KMS-11 (cell line): ENCODE measurements around the gene SNCA.

Source experiments
- H2AFZ ChIP-seq: fragments of 200-600 bp; sonication (generic); 2 replicates; pipeline ENCODE4 v1.6.1; 2016; ENCODE audit warnings: antibody characterized with exemption, mixed run types, low read depth
- H3K27ac ChIP-seq: fragments of 200-600 bp; sonication (generic); 2 replicates; pipeline ENCODE4 v1.6.1; 2016; ENCODE audit warnings: mild to moderate bottlenecking, mixed run types
- H3K27me3 ChIP-seq: fragments of 200-600 bp; sonication (generic); 2 replicates; pipeline ENCODE4 v1.6.1; 2017; ENCODE audit warnings: mild to moderate bottlenecking, low read depth, mixed run types, moderate library complexity; ENCODE audit not compliant: insufficient read depth
- H3K36me3 ChIP-seq: fragments of 200-600 bp; sonication (generic); 2 replicates; pipeline ENCODE4 v1.6.1; 2017; ENCODE audit warnings: mild to moderate bottlenecking, mixed run types; ENCODE audit not compliant: insufficient read depth
- H3K4me1 ChIP-seq: fragments of 200-600 bp; sonication (generic); 2 replicates; pipeline ENCODE4 v1.6.1; 2016; ENCODE audit warnings: mild to moderate bottlenecking, low read depth, mixed run types; ENCODE audit not compliant: poor library complexity, severe bottlenecking
- H3K4me2 ChIP-seq: fragments of 200-600 bp; sonication (generic); 2 replicates; pipeline ENCODE4 v1.7.0; 2016; ENCODE audit warnings: mild to moderate bottlenecking, mixed run types
- H3K4me3 ChIP-seq: fragments of 200-600 bp; sonication (generic); IDR thresholded peaks from 2 replicates; pipeline ENCODE4 v1.6.1; 2017; ENCODE audit warnings: low read depth, low read length, mixed read lengths; ENCODE audit not compliant: insufficient read depth
- H3K79me2 ChIP-seq: fragments of 200-600 bp; sonication (generic); 2 replicates; pipeline ENCODE4 v1.6.1; 2016; ENCODE audit warnings: low read depth, mixed run types; ENCODE audit not compliant: insufficient read depth
- H3K9ac ChIP-seq: fragments of 200-600 bp; sonication (generic); 2 replicates; pipeline ENCODE4 v1.6.1; 2016; ENCODE audit warnings: mild to moderate bottlenecking, mixed run types
- H4K20me1 ChIP-seq: fragments of 200-600 bp; sonication (generic); 2 replicates; pipeline ENCODE4 v1.6.1; 2016; ENCODE audit warnings: mild to moderate bottlenecking, mixed run types; ENCODE audit not compliant: insufficient read depth
- TF ChIP-seq, protein P1 (sequence below): fragments of 200-600 bp; sonication (generic); conservative IDR thresholded peaks from 2 replicates; pipeline ENCODE4 v1.6.1; 2017; ENCODE audit warnings: low read depth, mild to moderate bottlenecking, antibody characterized with exemption, low read length, moderate library complexity, mixed read lengths

The SNCA gene

DNA sequence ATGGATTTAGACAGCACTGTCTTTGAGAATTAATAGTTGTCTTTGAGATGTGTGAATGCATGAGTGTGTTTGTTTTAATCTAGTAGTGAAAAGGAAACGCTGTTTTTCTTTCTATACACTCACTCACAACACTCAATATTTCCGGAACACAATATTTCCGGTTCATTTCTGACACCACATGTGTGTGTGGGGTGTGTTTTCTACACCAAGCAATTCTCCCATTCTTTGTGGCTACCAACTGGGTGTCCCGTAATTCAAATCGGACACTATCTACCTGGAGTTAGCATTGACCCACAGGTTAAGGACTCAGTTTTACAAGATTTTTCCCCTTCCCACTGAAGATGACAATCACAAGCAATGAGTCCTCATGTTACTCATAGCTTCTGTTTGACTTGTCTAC lies 113.9 kb downstream of the SNCA start:
- Histone ChIP-seq H4K20me1 (no peaks in the 10 kb centered on the region), H3K9ac (no peak overlapping the region), H3K4me3 (no peak overlapping the region), H3K27ac (no peak overlapping the region), H3K79me2 (no peaks in the 10 kb centered on the region), H3K27me3 (no peaks in the 10 kb centered on the region), H2AFZ (no peak overlapping the region), H3K4me1 (no peaks in the 10 kb centered on the region), H3K4me2 (no peak overlapping the region), H3K36me3 (no peaks in the 10 kb centered on the region)
- TF ChIP-seq, protein P1, sequence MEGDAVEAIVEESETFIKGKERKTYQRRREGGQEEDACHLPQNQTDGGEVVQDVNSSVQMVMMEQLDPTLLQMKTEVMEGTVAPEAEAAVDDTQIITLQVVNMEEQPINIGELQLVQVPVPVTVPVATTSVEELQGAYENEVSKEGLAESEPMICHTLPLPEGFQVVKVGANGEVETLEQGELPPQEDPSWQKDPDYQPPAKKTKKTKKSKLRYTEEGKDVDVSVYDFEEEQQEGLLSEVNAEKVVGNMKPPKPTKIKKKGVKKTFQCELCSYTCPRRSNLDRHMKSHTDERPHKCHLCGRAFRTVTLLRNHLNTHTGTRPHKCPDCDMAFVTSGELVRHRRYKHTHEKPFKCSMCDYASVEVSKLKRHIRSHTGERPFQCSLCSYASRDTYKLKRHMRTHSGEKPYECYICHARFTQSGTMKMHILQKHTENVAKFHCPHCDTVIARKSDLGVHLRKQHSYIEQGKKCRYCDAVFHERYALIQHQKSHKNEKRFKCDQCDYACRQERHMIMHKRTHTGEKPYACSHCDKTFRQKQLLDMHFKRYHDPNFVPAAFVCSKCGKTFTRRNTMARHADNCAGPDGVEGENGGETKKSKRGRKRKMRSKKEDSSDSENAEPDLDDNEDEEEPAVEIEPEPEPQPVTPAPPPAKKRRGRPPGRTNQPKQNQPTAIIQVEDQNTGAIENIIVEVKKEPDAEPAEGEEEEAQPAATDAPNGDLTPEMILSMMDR = no peak

DNA sequence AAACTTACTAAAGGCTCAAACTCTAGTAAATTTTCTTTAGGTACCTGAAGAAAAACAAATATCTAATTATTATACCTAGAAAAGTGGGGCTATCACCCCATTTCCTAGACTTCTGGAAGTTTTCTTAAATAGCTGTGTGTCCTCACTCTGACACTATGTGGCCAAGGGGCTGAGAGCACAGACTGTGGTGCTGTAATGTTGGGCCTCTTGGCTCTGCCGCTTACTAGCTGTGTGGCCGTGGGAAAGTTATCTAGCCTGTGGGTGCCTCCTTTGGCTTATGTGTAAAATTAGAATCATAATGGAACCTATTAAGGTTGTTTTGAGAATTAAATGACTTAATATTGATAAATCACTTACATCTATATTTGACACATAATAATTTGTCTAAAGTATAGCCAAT lies 114.4 kb downstream of the SNCA start:
- TF ChIP-seq, protein P1 = no peak
- H3K4me2 ChIP-seq = no peak overlapping the region
- no peaks in the 10 kb centered on the region for H3K27me3 ChIP-seq
- H3K79me2 ChIP-seq = no peaks in the 10 kb centered on the region
- H3K27ac ChIP-seq = no peak overlapping the region
- no peaks in the 10 kb centered on the region for H3K4me1 ChIP-seq
- no peaks in the 10 kb centered on the region for H4K20me1 ChIP-seq
- no peak overlapping the region for H3K9ac ChIP-seq
- H2AFZ ChIP-seq = no peak overlapping the region
- H3K4me3 ChIP-seq = no peak overlapping the region
- H3K36me3 ChIP-seq = no peaks in the 10 kb centered on the region

DNA sequence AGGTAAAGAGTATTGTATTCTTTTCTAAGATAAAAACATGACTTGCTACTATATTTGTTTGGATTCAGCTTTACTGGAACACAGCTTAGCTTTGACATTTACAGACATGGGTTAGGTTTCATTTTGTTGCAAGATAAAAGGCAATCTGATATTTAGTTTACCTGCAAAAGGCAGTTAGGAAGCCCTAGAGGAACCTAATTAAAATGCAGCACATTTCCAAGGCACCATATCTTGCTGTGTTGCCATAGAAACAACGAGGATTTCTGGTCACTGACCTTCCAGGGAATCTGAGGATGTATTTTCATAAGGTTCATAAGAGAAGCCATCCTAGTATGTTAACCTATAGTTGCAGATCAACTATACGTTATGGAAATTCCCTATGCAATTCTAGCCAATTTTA lies 116.0 kb downstream of the SNCA start:
- Histone ChIP-seq H3K4me1 (no peaks in the 10 kb centered on the region), H3K9ac (no peak overlapping the region), H3K79me2 (no peaks in the 10 kb centered on the region), H3K4me2 (no peak overlapping the region), H3K4me3 (no peak overlapping the region), H3K27me3 (no peaks in the 10 kb centered on the region), H2AFZ (no peak overlapping the region), H4K20me1 (no peaks in the 10 kb centered on the region), H3K27ac (no peak overlapping the region), H3K36me3 (no peaks in the 10 kb centered on the region)
- TF ChIP-seq, protein P1 = no peak

DNA sequence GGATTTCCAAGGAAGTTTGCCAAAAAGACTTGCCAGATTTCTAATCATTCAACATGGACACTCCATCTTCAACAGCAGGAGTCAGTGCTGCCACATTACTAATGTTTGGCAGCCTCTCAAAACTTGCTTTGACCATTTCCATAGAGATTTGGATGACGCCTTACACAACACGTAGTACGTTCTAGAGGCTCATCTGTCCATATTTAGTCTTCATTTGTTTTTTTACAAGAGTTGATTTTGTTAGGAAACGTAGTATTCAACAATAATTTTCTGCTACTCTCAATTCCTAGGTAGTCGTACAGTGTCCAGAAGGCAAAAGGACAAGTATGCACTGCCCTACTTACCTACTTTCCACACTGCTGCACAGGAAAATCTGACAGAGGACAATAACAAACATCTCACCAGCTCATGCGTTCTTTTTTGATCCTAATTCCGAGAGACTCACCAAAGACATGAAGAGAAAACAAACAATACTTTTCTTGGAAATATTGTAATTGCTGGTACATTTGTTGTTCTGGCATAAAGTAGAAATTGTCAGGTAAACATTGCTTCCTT lies 117.3 kb downstream of the SNCA start:
- no peak overlapping the region for H3K9ac ChIP-seq
- no peaks in the 10 kb centered on the region for H4K20me1 ChIP-seq
- no peaks in the 10 kb centered on the region for H3K36me3 ChIP-seq
- H3K27me3 ChIP-seq = no peaks in the 10 kb centered on the region
- H3K4me1 ChIP-seq = no peaks in the 10 kb centered on the region
- no peak overlapping the region for H3K4me2 ChIP-seq
- H3K79me2 ChIP-seq = no peaks in the 10 kb centered on the region
- no peak overlapping the region for H3K27ac ChIP-seq
- TF ChIP-seq, protein P1 = no peak
- H3K4me3 ChIP-seq = no peak overlapping the region
- no peak overlapping the region for H2AFZ ChIP-seq
